HG02885 (cell line): Measurements from ENCODE around the gene WBP4.
A peak's percentile ranks its signal among the peaks of the same experiment; 100 is the strongest.
"Not testable (repeated sequence)": the region's sequence is repeated elsewhere in the genome, so short reads cannot be mapped to it uniquely, and the experiment has no call there.

Experiments
- ATAC-seq: cut with Tn5 transposase; IDR thresholded peaks from one replicate; pipeline ENCODE4 v1.9.1; 2021; ENCODE audit warnings: mild to moderate bottlenecking; ENCODE audit not compliant: unreplicated experiment, poor library complexity

The WBP4 gene, protein sequence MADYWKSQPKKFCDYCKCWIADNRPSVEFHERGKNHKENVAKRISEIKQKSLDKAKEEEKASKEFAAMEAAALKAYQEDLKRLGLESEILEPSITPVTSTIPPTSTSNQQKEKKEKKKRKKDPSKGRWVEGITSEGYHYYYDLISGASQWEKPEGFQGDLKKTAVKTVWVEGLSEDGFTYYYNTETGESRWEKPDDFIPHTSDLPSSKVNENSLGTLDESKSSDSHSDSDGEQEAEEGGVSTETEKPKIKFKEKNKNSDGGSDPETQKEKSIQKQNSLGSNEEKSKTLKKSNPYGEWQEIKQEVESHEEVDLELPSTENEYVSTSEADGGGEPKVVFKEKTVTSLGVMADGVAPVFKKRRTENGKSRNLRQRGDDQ

GRCh38 chr13:41061075-41061913 lies at the start of gene WBP4:
WBP4 (plus strand) TSS chr13:41061509; CDS start chr13:41061674, 165 bp downstream.
- ATAC-seq = peak; percentile 76

DNA sequence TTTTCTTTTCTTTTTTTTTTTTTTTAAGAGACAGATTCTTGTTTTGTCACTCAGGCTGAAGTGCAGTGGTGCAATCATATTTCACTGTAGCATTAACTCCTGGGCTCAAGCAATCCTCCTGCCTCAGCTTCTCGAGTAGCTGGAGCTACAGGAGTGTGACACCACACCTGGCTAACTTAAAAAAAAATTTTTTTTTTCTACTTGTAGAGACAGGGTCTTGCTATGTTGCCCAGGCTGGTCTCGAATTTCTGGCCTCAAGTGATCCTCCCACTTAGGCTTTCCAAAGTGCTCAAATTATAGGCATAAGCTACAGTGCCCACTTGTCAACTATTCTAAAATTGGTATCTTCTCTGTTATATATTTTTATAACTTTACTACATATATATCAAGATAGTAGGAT lies 48.8 kb upstream of the WBP4 start:
- no peak for ATAC-seq

DNA sequence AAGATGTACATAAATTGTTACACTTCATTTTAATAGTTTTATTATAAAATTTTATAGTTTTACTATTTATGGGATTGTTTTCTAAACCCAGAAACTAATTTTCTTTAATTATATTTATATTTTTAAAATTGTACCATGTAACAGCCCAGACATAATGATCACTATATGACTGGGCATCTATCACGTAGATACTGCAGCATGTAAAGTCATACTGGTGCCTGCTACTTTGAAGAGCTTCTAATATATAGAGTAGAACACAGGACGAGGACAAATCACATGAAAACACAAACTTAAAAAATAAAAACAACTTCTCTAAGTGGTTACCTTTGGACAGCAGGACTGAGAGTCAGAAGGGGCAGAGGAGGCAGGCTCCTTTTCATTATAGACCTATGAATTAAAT lies 47.5 kb upstream of the WBP4 start:
- peak; percentile 51 for ATAC-seq

DNA sequence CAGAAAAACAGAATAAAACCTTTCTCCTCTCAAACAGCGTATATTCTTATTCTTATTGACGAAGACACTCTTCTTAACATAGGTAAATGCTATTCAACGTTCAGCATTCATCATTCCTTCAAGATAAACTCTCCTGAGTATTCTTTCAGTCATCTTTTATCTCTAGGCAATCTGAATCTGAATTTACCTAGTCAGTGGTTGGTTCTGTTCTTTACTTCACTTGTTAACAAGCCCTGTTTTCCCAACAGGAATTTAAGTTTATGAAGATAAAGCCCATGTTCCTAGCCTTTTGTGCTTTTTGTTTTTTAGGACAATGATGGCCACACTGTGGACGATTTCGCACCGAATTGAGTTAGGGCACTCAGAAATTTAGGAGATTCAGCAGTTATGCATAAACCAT lies 45.4 kb upstream of the WBP4 start:
- ATAC-seq = no peak

- ATAC-seq = no peak
Observed at GRCh38 chr13:41017159-41017558, 44.1 kb upstream of the WBP4 start.

- peak; percentile 25 for ATAC-seq
Observed at GRCh38 chr13:41017817-41018601, 43.3 kb upstream of the WBP4 start.

GRCh38 chr13:41018602-41018948 lies 42.7 kb upstream of the WBP4 start:
- ATAC-seq = no peak

DNA sequence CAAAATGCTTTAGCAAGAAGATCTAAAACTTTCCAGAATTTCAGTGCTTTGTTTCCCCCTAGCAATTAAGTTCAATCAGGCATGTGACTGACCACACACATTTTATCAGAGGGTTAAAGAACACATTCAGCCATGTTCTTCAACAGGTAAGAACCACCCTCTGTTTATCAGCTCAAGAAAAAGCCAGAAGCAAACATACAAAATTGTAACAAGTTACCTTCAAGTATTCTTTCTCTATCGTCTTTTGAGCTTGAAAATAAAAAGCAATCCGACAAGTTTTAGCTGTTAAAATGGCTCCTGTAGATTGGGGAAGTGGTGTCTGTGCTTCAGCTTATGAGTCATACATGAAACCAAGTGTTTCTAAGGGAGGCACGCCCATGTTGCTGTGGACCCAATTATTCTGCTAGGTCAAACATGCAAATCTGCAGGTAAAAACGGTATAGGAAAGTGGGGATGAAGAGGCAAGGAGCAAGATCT lies 42.3 kb upstream of the WBP4 start, which contains the start of gene ELF1:
Gene ELF1, minus strand, starts transcription at position 306 of the 477 bp plus-strand sequence. CDS start 37,262 bp downstream, outside the sequence.
- peak; percentile 93 for ATAC-seq

DNA sequence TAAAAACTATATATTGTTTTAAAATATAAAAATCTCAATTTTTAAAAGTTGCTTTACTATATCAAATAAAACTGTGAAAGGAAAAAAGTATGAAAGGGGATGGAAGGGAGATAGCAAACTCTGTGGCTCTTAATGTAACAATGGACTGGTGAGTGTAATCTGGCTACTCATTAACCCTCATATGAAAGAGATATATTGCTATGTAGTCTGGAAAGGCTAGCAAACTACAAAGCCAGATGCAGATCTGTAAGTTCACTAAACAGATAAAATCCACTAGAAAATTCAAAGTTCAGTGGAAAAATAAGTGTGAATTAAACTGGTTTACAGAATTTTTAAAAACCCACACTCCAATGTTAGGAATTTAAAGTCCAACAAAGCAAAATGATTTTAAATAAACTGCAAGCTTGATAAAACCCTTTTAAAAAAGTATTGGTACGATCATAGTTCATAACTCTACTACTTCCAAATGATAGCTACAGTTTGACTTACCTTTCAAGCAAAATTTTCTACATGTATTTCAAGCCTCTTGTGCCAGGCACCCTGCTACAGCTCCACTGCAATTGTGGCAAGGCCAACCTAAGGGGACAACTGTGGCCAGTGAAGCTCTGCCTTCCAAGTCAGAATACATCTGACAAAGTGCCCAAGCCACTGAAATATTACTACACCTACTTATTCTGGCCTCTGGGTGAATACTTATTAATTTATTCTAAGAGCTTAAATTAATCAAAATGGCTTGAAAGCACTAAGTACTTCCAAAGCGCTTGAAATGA lies 41.5 kb upstream of the WBP4 start:
- no peak for ATAC-seq

- ATAC-seq = no peak
Observed at GRCh38 chr13:41025518-41025917, 35.8 kb upstream of the WBP4 start.

DNA sequence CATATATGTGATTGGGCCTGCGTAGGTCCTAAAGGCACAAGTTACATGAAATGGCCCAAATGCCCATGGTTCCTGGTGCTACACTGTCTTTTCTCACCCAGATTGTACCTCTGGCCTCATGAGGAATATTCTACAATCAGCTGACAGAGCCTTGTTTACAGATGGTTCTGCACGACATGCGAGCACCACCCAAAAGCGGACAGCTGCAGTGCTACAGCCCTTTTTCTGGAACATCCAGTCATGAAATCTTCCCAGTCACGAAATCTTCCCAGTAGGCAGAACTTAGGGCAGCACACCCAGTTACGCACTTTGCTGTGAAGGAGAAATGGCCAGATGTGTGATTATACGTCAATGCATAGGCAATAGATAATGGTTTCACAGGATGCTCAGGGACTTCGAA lies 34.5 kb upstream of the WBP4 start:
- no peak for ATAC-seq

- ATAC-seq = no peak
Observed at GRCh38 chr13:41028051-41028450, 33.3 kb upstream of the WBP4 start.

- no peak for ATAC-seq
Observed at GRCh38 chr13:41029629-41030028, 31.7 kb upstream of the WBP4 start.

DNA sequence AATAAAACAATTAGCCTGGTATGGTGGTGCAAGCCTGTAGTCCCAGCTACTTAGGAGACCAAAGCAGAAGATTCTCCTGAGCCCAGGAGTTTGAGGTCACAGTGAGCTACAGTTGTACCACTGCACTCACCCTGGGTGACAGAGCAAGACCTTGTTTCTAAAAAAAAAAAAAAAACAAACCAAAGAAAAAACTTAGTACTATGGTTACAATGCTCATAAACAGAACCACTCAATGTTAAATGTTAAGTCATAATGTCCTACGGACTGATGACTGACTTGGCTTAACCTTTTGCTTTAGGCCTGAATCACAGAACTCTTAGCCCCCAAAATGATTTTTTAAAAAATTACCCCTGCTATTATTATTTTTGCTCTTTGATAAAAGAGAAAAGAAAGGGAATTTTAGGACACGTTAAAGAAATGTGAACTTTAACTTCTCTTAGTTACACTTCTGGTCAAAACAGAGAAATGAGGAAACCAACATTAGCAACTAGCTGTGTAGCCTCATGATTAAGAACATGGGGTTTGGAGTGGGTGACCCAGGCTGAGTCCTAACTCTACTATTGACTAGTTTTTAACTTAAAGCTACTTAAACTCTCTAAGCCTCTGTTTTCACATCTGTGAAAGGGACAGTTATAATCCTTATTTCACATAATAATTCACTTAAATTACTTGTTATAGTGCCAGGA lies 28.5 kb upstream of the WBP4 start:
- peak; percentile 42 for ATAC-seq

DNA sequence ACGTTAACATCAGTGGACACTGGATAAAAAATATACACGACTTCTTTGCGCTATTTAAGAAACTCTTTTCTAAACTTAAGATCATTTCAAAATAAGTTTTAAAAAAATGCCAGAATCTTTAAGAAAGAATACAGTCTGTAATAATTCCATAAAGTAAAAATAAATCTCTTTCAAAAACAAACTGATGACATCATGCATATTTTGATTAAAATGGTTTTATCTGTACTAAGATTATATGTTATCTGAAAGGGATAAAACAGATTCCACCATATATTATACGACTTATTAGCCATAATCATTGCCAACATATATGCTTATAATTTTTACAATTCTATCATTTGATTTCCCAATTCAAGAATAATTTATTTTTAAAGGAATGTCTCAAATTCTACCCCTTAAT lies 26.9 kb upstream of the WBP4 start:
- no peak for ATAC-seq

DNA sequence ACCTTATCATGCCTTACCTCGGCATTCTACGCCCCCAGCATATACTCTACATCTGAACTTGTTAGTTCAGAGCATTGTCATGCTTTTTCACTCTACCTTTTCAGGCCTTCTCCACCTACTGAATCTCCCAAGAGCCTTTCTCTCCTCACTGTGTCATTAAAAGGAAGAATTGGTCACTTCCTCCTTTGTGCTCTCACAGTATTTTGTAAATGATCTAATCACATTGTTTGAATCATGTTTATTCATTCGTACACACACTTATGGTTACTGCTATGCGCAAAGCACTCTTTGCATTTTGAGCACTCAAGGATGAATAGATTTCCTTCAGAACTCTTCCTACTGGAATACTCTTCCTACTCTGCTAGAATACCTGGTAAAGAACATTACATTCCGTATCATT lies 26.4 kb upstream of the WBP4 start:
- no peak for ATAC-seq

GRCh38 chr13:41036557-41036956 lies 24.8 kb upstream of the WBP4 start:
- ATAC-seq = not testable (repeated sequence)

GRCh38 chr13:41039746-41040145 lies 21.6 kb upstream of the WBP4 start:
- no peak for ATAC-seq

DNA sequence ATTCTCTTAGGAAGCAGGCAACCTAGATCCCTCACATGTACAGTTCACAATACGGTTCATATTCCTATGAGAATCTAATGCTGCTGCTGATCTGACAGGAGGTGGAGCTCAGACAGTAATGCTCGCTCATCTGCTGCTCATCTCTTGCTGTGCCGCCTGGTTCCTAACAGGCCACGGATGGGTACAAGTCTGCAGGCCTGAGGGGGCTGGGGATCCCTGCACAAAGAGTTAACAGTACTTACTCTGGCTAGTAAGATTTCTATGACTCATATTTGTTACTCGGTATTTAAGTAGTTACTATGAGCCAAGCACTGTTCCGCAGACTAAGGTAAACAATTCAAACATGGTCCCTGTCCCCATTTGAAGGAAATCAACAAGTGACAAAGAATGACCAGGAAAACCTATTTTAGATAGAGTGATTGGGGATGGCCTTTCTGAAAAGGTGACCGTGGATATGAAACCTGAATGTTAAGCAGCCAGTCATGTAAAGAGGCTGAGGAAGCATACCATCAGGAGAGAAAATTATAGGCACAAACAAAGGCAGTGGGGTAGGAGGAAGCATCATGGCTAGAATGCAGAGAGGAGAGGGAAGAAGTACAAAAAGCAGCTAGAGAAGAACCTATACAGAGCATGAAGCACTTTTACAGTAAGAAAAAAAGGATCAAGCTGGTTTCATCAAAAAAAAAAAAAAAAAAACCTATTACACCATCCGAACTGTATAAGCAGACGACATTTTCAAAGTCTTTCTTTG lies 20.6 kb upstream of the WBP4 start:
- no peak for ATAC-seq
